Panc1 (cell line): Measurements from ENCODE around the gene HFE. TPM values are rescaled to one million over a fixed set of nuclear protein-coding genes. Genes with fewer than 3 reads are reported as not detected.

Experiments
- ATAC-seq: fragments of 200-7000 bp; cut with Tn5 transposase; 2 replicates; pipeline ENCODE4 v1.9.1; 2020; ENCODE audit warnings: mild to moderate bottlenecking, moderate library complexity
- BruUV-seq: library from RNA; stranded (reverse); fragments of 400-500 nt; replicated peaks from 2 replicates; lab custom pipeline; 2021; lab: Mats Ljungman, UMichigan
- CTCF ChIA-PET: fragments of 300-600 bp; sonication (Branson Sonifier 250); formaldehyde crosslinking; loops from one replicate; lab custom pipeline; 2022; ENCODE audit warnings: antibody characterized with exemption; lab: Charles Lee
- POLR2A ChIA-PET: fragments of 300-600 bp; sonication (Branson Sonifier 250); formaldehyde crosslinking; loops from one replicate; lab custom pipeline; 2022; ENCODE audit warnings: antibody characterized with exemption; lab: Charles Lee
- DNase-seq: peaks from one replicate; pipeline ENCODE4 v3.0.0-alpha.2; 2010; ENCODE audit warnings: low read depth, low spot score
- H3K27ac ChIP-seq: 2 replicates; pipeline ENCODE4 v1.5.1; 2011; ENCODE audit warnings: mild to moderate bottlenecking, low read length, inconsistent platforms
- H3K27me3 ChIP-seq: fragments of 200-500 bp; sonication (Bioruptor generic); 2 replicates; pipeline ENCODE4 v1.6.0; 2014; ENCODE audit warnings: low read length, inconsistent platforms; ENCODE audit not compliant: control insufficient read depth, insufficient read depth
- H3K36me3 ChIP-seq: fragments of 200-500 bp; sonication (Bioruptor generic); 2 replicates; pipeline ENCODE4 v1.5.1; 2014; ENCODE audit warnings: inconsistent platforms, mild to moderate bottlenecking, low read length, moderate library complexity; ENCODE audit not compliant: control insufficient read depth, insufficient read depth
- H3K4me1 ChIP-seq: 2 replicates; pipeline ENCODE4 v1.5.1; 2011; ENCODE audit warnings: inconsistent platforms, mild to moderate bottlenecking, low read length, moderate library complexity; ENCODE audit not compliant: control insufficient read depth, insufficient read depth
- H3K4me3 ChIP-seq, 2 experiments: 2 replicates each; pipeline ENCODE4 v1.5.1; 2011 to 2012; ENCODE audit warnings: low read depth in 2 of 2, low read length in 2 of 2, mild to moderate bottlenecking in 2 of 2, inconsistent platforms in 1 of 2, moderate library complexity in 1 of 2
- H3K9me3 ChIP-seq: fragments of 200-500 bp; sonication (Bioruptor generic); 2 replicates; pipeline ENCODE4 v1.5.1; 2014; ENCODE audit warnings: low read depth, mild to moderate bottlenecking, inconsistent platforms, low read length, moderate library complexity; ENCODE audit not compliant: control insufficient read depth, insufficient read depth
- POLR2AphosphoS5 ChIP-seq: IDR thresholded peaks from 2 replicates; pipeline ENCODE4 v1.6.1; 2012; ENCODE audit warnings: mild to moderate bottlenecking, low read depth, low read length, moderate library complexity
- REST ChIP-seq, 2 experiments: IDR thresholded peaks; 2 replicates each; pipeline ENCODE4 v1.6.1; 2011 to 2012; ENCODE audit warnings: low read depth in 2 of 2, control low read depth in 1 of 2, low read length in 1 of 2, mild to moderate bottlenecking in 1 of 2, moderate library complexity in 1 of 2; ENCODE audit not compliant: insufficient read depth in 1 of 2
- SIN3A ChIP-seq: IDR thresholded peaks from 2 replicates; pipeline ENCODE4 v1.6.1; 2012; ENCODE audit warnings: low read depth, mild to moderate bottlenecking, low read length, moderate library complexity, borderline replicate concordance; ENCODE audit not compliant: insufficient read depth
- TCF7L2 ChIP-seq: IDR thresholded peaks from 2 replicates; pipeline ENCODE4 v1.6.1; 2011; ENCODE audit warnings: mild to moderate bottlenecking, low read depth, low read length, inconsistent platforms
- in situ Hi-C: cut with HindIII; loops from 2 replicates; pipeline ENCODE4 v1.10.0; 2016; ENCODE audit warnings: low sequenced_read_pairs, low pct_unique_long_range_greater_than_20kb
- intact Hi-C: fragments of 100-400 bp; cut with micrococcal nuclease; formaldehyde crosslinking; loops from one replicate; pipeline ENCODE4 v1.10.0; 2022; ENCODE audit not compliant: unreplicated experiment
- total RNA-seq: library from RNA; stranded (reverse); gene quantifications from one replicate; pipeline ENCODE4 v1.2.1, GENCODE V29; 2021; ENCODE audit not compliant: unreplicated experiment
- TF ChIP-seq, protein P1 (sequence below): fragments of 450-650 bp; IDR thresholded peaks from 2 replicates; pipeline ENCODE4 v1.5.1; 2017; ENCODE audit warnings: mild to moderate bottlenecking

Gene HFE
- total RNA-seq, 1 experiment from 2014 or later, result 12.1 TPM

DNA sequence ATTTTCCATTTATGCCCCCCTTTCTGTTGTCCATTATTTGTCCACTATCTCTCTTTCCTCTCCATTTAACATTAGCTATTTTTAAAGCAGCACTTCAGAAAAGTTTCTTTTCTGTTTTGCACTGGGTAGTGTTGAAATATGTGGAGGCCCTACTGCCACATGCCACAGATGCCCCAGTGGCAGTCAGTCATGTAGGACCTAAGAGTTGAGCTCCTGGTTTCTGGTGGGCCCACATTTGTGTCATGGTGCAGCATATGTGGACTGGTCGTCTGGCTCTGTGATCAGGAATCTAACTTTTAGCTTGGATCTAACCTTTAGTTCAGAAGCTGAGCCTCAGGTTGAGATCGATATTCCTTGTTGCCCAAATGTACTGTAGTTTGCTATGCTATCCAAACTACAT, 54.8 kb downstream of the HFE start:
- no peak for ATAC-seq
- intact Hi-C loops (no loop called here), in situ Hi-C loops (no loop called here)
- H3K27ac ChIP-seq, result peak overlapping the region; percentile 23; the same call in 1 of the 2 replicates
- H3K4me1 ChIP-seq, result peaks cover 5% of the 10 kb centered on the region; the same call in 1 of the 2 replicates
- H3K27me3 ChIP-seq, result no peaks in the 10 kb centered on the region
- peaks cover 8% of the 10 kb centered on the region for H3K36me3 ChIP-seq
- BruUV-seq, result no TSS peak
- H3K4me3 ChIP-seq, result no peak overlapping the region
- TF ChIP-seq TCF7L2, result no peak
- TF ChIP-seq, protein P1, sequence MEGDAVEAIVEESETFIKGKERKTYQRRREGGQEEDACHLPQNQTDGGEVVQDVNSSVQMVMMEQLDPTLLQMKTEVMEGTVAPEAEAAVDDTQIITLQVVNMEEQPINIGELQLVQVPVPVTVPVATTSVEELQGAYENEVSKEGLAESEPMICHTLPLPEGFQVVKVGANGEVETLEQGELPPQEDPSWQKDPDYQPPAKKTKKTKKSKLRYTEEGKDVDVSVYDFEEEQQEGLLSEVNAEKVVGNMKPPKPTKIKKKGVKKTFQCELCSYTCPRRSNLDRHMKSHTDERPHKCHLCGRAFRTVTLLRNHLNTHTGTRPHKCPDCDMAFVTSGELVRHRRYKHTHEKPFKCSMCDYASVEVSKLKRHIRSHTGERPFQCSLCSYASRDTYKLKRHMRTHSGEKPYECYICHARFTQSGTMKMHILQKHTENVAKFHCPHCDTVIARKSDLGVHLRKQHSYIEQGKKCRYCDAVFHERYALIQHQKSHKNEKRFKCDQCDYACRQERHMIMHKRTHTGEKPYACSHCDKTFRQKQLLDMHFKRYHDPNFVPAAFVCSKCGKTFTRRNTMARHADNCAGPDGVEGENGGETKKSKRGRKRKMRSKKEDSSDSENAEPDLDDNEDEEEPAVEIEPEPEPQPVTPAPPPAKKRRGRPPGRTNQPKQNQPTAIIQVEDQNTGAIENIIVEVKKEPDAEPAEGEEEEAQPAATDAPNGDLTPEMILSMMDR, result no peak
- no peak for TF ChIP-seq SIN3A
- TF ChIP-seq POLR2AphosphoS5, result no peak
- no peak for TF ChIP-seq REST (IDR thresholded peaks at IDR 0.05; ENCODE audit: insufficient read depth in 1 of 2, low read depth in 2 of 2, low read length in 1 of 2)
- POLR2A ChIA-PET, result interaction anchor here (1.0 kb wide), 1 partner anchor 57 kb away, joined by 3 read pairs; a partner anchor contains a TSS
- CTCF ChIA-PET, result no interaction called here
- H3K9me3 ChIP-seq, result no peaks in the 10 kb centered on the region
- no peak for DNase-seq

Other genes with a start within 250 kb of the HFE start
- gene SLC17A3, start 213.2 kb upstream of the HFE start, total RNA-seq, result not detected
- gene SLC17A2, start 156.7 kb upstream of the HFE start, total RNA-seq, result not detected
- gene TRIM38, start 124.6 kb upstream of the HFE start, total RNA-seq, result 4.4 TPM